Regular cardiac myocyte (primary cell): ENCODE measurements around the gene HCFC2. TPM values are rescaled to one million over a fixed set of nuclear protein-coding genes. Genes with fewer than 3 reads are reported as not detected.

Experiments
- total RNA-seq: library from RNA; depleted of rRNA; stranded (reverse); fragments of >200 nt; gene quantifications from 2 replicates; pipeline ENCODE4 v1.2.3, GENCODE V29; 2014

Gene HCFC2
- 24.3 and 29.9 TPM in 2 replicates for total RNA-seq

GRCh38 chr12:104064031-104064841 is at the start of gene HCFC2:
Gene HCFC2, plus strand, starts transcription at chr12:104064531. Its CDS starts 30 bp downstream, at chr12:104064561.

GRCh38 chr12:104049903-104050356 is 14.4 kb upstream of the HCFC2 start, which contains the start of gene GLT8D2:
Gene GLT8D2, minus strand, starts transcription at chr12:104050187. Its CDS starts 30,539 bp downstream, at chr12:104019648.

GRCh38 chr12:104137902-104138796 is 73.8 kb downstream of the HCFC2 start, which contains the start of gene NFYB:
Gene NFYB, minus strand, starts transcription at chr12:104138210. Its CDS starts 2,757 bp downstream, at chr12:104135453.

Other genes with a start within 250 kb of the HCFC2 start
- gene NT5DC3, start 223.3 kb upstream of the HCFC2 start, total RNA-seq, result 6.8 and 10.9 TPM in 2 replicates
- 1,507 and 1,591 TPM in 2 replicates for gene HSP90B1, start 134.1 kb upstream of the HCFC2 start, total RNA-seq
- gene TDG, start 98.7 kb upstream of the HCFC2 start, total RNA-seq, result 18.4 and 18.6 TPM in 2 replicates
- 14.8 and 27.1 TPM in 2 replicates for gene GLT8D2, start 14.3 kb upstream of the HCFC2 start, total RNA-seq
- 16.7 and 22.8 TPM in 2 replicates for gene NFYB, start 73.7 kb downstream of the HCFC2 start, total RNA-seq
- 345 and 657 TPM in 2 replicates for gene TXNRD1, start 151.2 kb downstream of the HCFC2 start, total RNA-seq
- gene EID3, start 239.2 kb downstream of the HCFC2 start, total RNA-seq, result 7.6 and 7.9 TPM in 2 replicates